HG03095 (cell line): ENCODE measurements around the gene SOBP.
"Not testable (repeated sequence)": the region's sequence is repeated elsewhere in the genome, so short reads cannot be mapped to it uniquely, and the experiment has no call there.

Experiments
- ATAC-seq: cut with Tn5 transposase; IDR thresholded peaks from one replicate; pipeline ENCODE4 v1.9.1; 2021; ENCODE audit warnings: moderate library complexity; ENCODE audit not compliant: unreplicated experiment

The SOBP gene

GRCh38 chr6:107546691-107547450 is 57.0 kb downstream of the SOBP start:
- no peak for ATAC-seq

- ATAC-seq: no peak
Measured at GRCh38 chr6:107547451-107547840, 57.5 kb downstream of the SOBP start.

- ATAC-seq: no peak
Measured at GRCh38 chr6:107550241-107550840, 60.4 kb downstream of the SOBP start.

GRCh38 chr6:107550906-107551305 is 61.0 kb downstream of the SOBP start:
- no peak for ATAC-seq

- not testable (repeated sequence) for ATAC-seq
Measured at GRCh38 chr6:107553121-107553520, 63.2 kb downstream of the SOBP start.

GRCh38 chr6:107554326-107554725 is 64.4 kb downstream of the SOBP start:
- no peak for ATAC-seq

- no peak for ATAC-seq
Measured at GRCh38 chr6:107554918-107555317, 65.0 kb downstream of the SOBP start.

GRCh38 chr6:107555449-107555848 is 65.5 kb downstream of the SOBP start:
- ATAC-seq: no peak

GRCh38 chr6:107556082-107556481 is 66.2 kb downstream of the SOBP start:
- ATAC-seq: no peak

- ATAC-seq: no peak
Measured at GRCh38 chr6:107557698-107558097, 67.8 kb downstream of the SOBP start.

GRCh38 chr6:107560657-107561056 is 70.7 kb downstream of the SOBP start:
- ATAC-seq: no peak

GRCh38 chr6:107561306-107561705 is 71.4 kb downstream of the SOBP start:
- ATAC-seq: no peak

- no peak for ATAC-seq
Measured at GRCh38 chr6:107563694-107564588, 74.0 kb downstream of the SOBP start.

GRCh38 chr6:107564589-107564951 is 74.7 kb downstream of the SOBP start:
- no peak for ATAC-seq

- no peak for ATAC-seq
Measured at GRCh38 chr6:107565165-107565723, 75.3 kb downstream of the SOBP start.

GRCh38 chr6:107567643-107568042 is 77.7 kb downstream of the SOBP start:
- no peak for ATAC-seq

GRCh38 chr6:107569473-107569872 is 79.6 kb downstream of the SOBP start:
- ATAC-seq: no peak

- no peak for ATAC-seq
Measured at GRCh38 chr6:107571354-107571753, 81.4 kb downstream of the SOBP start.

- ATAC-seq: no peak
Measured at GRCh38 chr6:107572886-107573285, 83.0 kb downstream of the SOBP start.

- ATAC-seq: no peak
Measured at GRCh38 chr6:107574856-107575255, 84.9 kb downstream of the SOBP start.

- no peak for ATAC-seq
Measured at GRCh38 chr6:107576852-107577251, 86.9 kb downstream of the SOBP start.
